Measurements from ENCODE around the gene ATP8A1. TPM values are rescaled to one million over a fixed set of nuclear protein-coding genes. Genes with fewer than 3 reads are reported as not detected.

ATP8A1 gene
- total RNA-seq, 6 experiments from 2014 or later, result 1.0 to 3.4 (median 1.9) TPM

- Histone ChIP-seq H3K4me1 (peaks cover 0 to 8% (median 0%) of the 10 kb centered on the region in 4 donors), H3K4me3 (peak overlapping the region; percentile 76 to 90 (median 78)), H3K27me3 (no peaks in the 10 kb centered on the region), H3K9me3 (no peaks in the 10 kb centered on the region), H3K36me3 (no peaks in the 10 kb centered on the region), H3K27ac (peak overlapping the region in 2 of 3 donors; percentile 43 to 85)
- no peak for TF ChIP-seq POLR2A (IDR thresholded peaks at IDR 0.05)
- TF ChIP-seq, protein P1, sequence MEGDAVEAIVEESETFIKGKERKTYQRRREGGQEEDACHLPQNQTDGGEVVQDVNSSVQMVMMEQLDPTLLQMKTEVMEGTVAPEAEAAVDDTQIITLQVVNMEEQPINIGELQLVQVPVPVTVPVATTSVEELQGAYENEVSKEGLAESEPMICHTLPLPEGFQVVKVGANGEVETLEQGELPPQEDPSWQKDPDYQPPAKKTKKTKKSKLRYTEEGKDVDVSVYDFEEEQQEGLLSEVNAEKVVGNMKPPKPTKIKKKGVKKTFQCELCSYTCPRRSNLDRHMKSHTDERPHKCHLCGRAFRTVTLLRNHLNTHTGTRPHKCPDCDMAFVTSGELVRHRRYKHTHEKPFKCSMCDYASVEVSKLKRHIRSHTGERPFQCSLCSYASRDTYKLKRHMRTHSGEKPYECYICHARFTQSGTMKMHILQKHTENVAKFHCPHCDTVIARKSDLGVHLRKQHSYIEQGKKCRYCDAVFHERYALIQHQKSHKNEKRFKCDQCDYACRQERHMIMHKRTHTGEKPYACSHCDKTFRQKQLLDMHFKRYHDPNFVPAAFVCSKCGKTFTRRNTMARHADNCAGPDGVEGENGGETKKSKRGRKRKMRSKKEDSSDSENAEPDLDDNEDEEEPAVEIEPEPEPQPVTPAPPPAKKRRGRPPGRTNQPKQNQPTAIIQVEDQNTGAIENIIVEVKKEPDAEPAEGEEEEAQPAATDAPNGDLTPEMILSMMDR (IDR thresholded peaks at IDR 0.05), result no peak
- DNase-seq (no peak), ATAC-seq (peak in 1 of 4 donors; percentile 2)
- intact Hi-C loops (cut with DNase I), result no loop called here
- WGBS (ENCODE audit: insufficient coverage, low coverage, low lambda C conversion rate, missing lambda C conversion rate), result no CpG with 5 or more reads among the region's 31 CpGs
Observed at GRCh38 chr4:42656679-42656943, 294 bp downstream of the ATP8A1 start.

DNA sequence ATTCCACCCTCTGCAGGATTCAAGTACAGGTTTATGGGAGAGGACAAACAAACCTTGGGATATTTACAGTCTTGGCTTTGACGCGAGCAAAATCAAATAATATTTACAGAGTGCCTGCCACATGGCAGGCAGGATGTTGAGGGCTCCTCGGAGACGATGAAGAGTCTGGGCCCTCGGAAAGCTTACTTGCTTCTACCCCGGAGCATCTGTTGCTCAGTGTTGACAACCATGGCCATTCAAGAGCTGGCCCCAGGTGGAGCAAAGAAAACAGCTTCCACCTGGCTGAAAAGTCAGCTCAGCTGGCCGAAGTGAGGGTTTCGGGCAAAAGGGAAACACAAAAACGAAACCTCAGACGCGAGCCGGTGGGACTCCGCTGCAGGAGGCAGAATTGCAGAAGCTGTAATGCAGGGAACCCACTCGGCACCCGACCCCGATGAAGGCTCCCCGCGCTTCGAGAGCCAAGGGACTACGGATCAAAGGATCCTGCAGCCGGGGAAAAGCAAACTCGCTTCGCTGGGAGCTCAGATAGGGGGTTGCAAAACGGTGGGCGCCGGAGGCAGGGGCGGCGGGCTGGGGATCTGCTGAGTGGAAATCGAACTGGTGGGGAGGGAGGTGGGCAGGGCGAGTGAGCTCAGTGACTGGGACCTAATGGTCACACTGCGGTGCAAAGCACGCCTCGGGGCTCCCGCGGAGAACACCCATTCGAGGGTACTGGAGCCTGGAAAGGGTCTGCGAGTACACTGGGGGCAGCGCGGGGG lies 805 bp downstream of the ATP8A1 start:
- under 1% methylated on average over 24 of the region's 39 CpGs for WGBS (ENCODE audit: insufficient coverage, low coverage, low lambda C conversion rate, missing lambda C conversion rate)
- no peaks in the 10 kb centered on the region for H3K27me3 ChIP-seq
- H3K9me3 ChIP-seq, result no peaks in the 10 kb centered on the region
- ATAC-seq, result peak; percentile 8 to 30 (median 16)
- peak overlapping the region; percentile 76 to 90 (median 78) for H3K4me3 ChIP-seq
- no peak for TF ChIP-seq POLR2A (IDR thresholded peaks at IDR 0.05)
- TF ChIP-seq, protein P1 (IDR thresholded peaks at IDR 0.05), result no peak
- H3K36me3 ChIP-seq, result no peaks in the 10 kb centered on the region
- peak; percentile 45 to 67 (median 60) for DNase-seq
- peaks cover 0 to 8% (median 0%) of the 10 kb centered on the region in 4 donors for H3K4me1 ChIP-seq
- intact Hi-C loops (cut with DNase I), result no loop called here
- peak overlapping the region in 2 of 3 donors; percentile 43 to 85 for H3K27ac ChIP-seq

DNA sequence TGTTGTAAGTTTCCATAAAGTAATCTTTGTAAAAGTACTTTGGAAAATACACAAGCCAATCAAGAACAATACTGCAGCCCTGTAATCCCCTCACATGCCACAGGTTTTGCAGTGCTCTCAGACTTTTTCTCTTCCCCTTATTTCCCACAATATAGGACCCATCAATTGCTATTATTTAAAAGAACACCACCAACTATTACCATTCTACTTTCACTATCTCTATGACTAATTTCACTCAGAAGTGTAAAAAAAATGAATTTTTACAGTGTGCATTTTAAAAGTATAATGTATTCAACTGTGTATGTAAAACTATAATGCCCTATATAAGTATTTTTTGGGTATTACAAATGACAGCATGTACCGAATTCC lies 1.7 kb downstream of the ATP8A1 start:
- ATAC-seq (no peak), DNase-seq (no peak)
- Histone ChIP-seq H3K4me3 (no peak overlapping the region), H3K4me1 (peaks cover 0 to 8% (median 0%) of the 10 kb centered on the region in 4 donors), H3K36me3 (no peaks in the 10 kb centered on the region), H3K27me3 (no peaks in the 10 kb centered on the region), H3K9me3 (no peaks in the 10 kb centered on the region), H3K27ac (no peak overlapping the region)
- intact Hi-C loops (cut with DNase I), result no loop called here
- TF ChIP-seq, protein P1 (IDR thresholded peaks at IDR 0.05), result no peak
- TF ChIP-seq POLR2A (IDR thresholded peaks at IDR 0.05), result no peak
- WGBS (ENCODE audit: insufficient coverage, low coverage, low lambda C conversion rate, missing lambda C conversion rate), result 33% methylated on average over 1 of the region's 1 CpG

DNA sequence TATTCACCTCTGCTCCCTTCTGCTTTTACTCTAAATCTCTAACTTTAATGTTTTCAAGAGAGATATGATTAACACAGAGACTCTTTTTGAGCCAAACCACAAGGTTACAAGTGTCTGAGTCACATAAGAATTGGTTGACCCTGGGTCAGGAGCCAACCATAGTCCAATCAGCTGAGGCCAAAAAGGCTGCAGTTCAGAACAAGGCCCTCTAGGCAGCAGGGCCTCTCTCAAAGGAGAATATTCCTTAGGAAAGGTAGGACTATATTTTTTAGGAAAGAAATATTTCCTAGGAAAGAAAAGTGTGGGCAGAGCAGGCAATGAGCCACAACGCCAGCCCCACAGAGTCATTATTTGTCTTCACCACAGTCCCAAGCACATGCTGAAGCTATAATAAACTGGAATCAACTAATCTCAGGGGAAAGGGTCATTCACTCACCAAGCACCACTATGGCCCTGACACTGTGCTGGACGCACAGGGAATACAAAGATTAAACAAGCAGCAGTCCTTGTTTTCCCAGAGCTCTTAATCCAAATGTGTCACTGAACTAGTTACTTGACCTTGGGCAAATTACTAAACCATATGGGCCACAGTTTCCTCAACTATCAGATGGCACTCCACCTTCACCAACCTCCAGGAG lies 2.2 kb downstream of the ATP8A1 start:
- no peaks in the 10 kb centered on the region for H3K27me3 ChIP-seq
- 71% methylated on average over 2 of the region's 2 CpGs for WGBS (ENCODE audit: insufficient coverage, low coverage, low lambda C conversion rate, missing lambda C conversion rate)
- peaks cover 0 to 8% (median 0%) of the 10 kb centered on the region in 4 donors for H3K4me1 ChIP-seq
- no peaks in the 10 kb centered on the region for H3K36me3 ChIP-seq
- DNase-seq (no peak), ATAC-seq (no peak)
- intact Hi-C loops (cut with DNase I), result no loop called here
- no peaks in the 10 kb centered on the region for H3K9me3 ChIP-seq
- H3K4me3 ChIP-seq, result no peak overlapping the region
- H3K27ac ChIP-seq, result no peak overlapping the region
- TF ChIP-seq, protein P1 (IDR thresholded peaks at IDR 0.05), result no peak
- TF ChIP-seq POLR2A (IDR thresholded peaks at IDR 0.05), result no peak

Data from right lobe of liver (tissue), 6 donors.